Type B pancreatic cell (in vitro differentiated cells): ENCODE results near the gene VSIR. TPM values are rescaled to one million over a fixed set of nuclear protein-coding genes. Genes with fewer than 3 reads are reported as not detected.

Source experiments
- DNase-seq: peaks from one replicate; pipeline ENCODE4 v3.0.0; 2021; ENCODE audit warnings: mixed read lengths; ENCODE audit not compliant: unreplicated experiment; ENCODE audit errors: extremely low spot score
- H3K27ac Mint-ChIP-seq: 2 replicates; pipeline ENCODE4 v1.8.0; 2021; ENCODE audit warnings: mild to moderate bottlenecking, mixed read lengths
- H3K27me3 Mint-ChIP-seq: 2 replicates; pipeline ENCODE4 v1.8.0; 2021; ENCODE audit warnings: mixed read lengths
- H3K36me3 Mint-ChIP-seq: 2 replicates; pipeline ENCODE4 v1.8.0; 2021; ENCODE audit warnings: mixed read lengths
- H3K4me1 Mint-ChIP-seq: one replicate; pipeline ENCODE4 v1.8.0; 2021; ENCODE audit warnings: mixed read lengths; ENCODE audit not compliant: unreplicated experiment
- H3K4me3 Mint-ChIP-seq: 2 replicates; pipeline ENCODE4 v1.8.0; 2021; ENCODE audit warnings: mild to moderate bottlenecking, mixed read lengths
- H3K9me3 Mint-ChIP-seq: 2 replicates; pipeline ENCODE4 v1.8.0; 2021; ENCODE audit warnings: mixed read lengths
- CTCF ChIP-seq: fragments of 200-600 bp; sonication (generic); conservative IDR thresholded peaks from 2 replicates; pipeline ENCODE4 v1.5.0; 2021; ENCODE audit warnings: antibody characterized with exemption, mild to moderate bottlenecking
- total RNA-seq: library from RNA; stranded (reverse); gene quantifications from 2 replicates; pipeline ENCODE4 v1.2.1, GENCODE V29; 2021; ENCODE audit warnings: low replicate concordance

Gene VSIR
- total RNA-seq, 1 donor from 2014 or later: 47.0 TPM

- DNase-seq: no peak
- Mint-ChIP-seq H3K9me3 (no peaks in the 10 kb centered on the region), H3K36me3 (no peaks in the 10 kb centered on the region), H3K27ac (no peak overlapping the region), H3K4me1 (peaks cover 19% of the 10 kb centered on the region), H3K4me3 (no peak overlapping the region), H3K27me3 (no peaks in the 10 kb centered on the region)
- TF ChIP-seq CTCF: no peak
These were observed 33.9 kb downstream of the VSIR start for GRCh38 chr10:71739358-71739900.

- no peaks in the 10 kb centered on the region for H3K9me3 Mint-ChIP-seq
- H3K27ac Mint-ChIP-seq: no peak overlapping the region
- H3K36me3 Mint-ChIP-seq: no peaks in the 10 kb centered on the region
- H3K4me3 Mint-ChIP-seq: no peak overlapping the region
- no peak for DNase-seq
- no peaks in the 10 kb centered on the region for H3K27me3 Mint-ChIP-seq
- H3K4me1 Mint-ChIP-seq: peaks cover 19% of the 10 kb centered on the region
- no peak for TF ChIP-seq CTCF
These were observed 35.5 kb downstream of the VSIR start for GRCh38 chr10:71737834-71738197.

- no peak for DNase-seq
- TF ChIP-seq CTCF: no peak
- H3K4me3 Mint-ChIP-seq: no peak overlapping the region
- H3K4me1 Mint-ChIP-seq: peaks cover 19% of the 10 kb centered on the region
- no peaks in the 10 kb centered on the region for H3K9me3 Mint-ChIP-seq
- H3K27me3 Mint-ChIP-seq: no peaks in the 10 kb centered on the region
- peak overlapping the region; percentile 59 for H3K27ac Mint-ChIP-seq
- H3K36me3 Mint-ChIP-seq: no peaks in the 10 kb centered on the region
These were observed 36.1 kb downstream of the VSIR start for GRCh38 chr10:71737001-71737833.

GRCh38 chr10:71736570-71736952, 36.8 kb downstream of the VSIR start:
- H3K36me3 Mint-ChIP-seq: no peaks in the 10 kb centered on the region
- H3K4me3 Mint-ChIP-seq: no peak overlapping the region
- H3K9me3 Mint-ChIP-seq: no peaks in the 10 kb centered on the region
- no peak for DNase-seq
- no peaks in the 10 kb centered on the region for H3K27me3 Mint-ChIP-seq
- no peak for TF ChIP-seq CTCF
- H3K4me1 Mint-ChIP-seq: peaks cover 19% of the 10 kb centered on the region
- peak overlapping the region; percentile 59 for H3K27ac Mint-ChIP-seq

- DNase-seq: no peak
- Mint-ChIP-seq H3K27me3 (no peaks in the 10 kb centered on the region), H3K36me3 (no peaks in the 10 kb centered on the region), H3K4me3 (no peak overlapping the region), H3K9me3 (no peaks in the 10 kb centered on the region), H3K27ac (peak overlapping the region; percentile 59), H3K4me1 (peaks cover 19% of the 10 kb centered on the region)
- TF ChIP-seq CTCF: no peak
These were observed 37.4 kb downstream of the VSIR start for GRCh38 chr10:71735709-71736569.
